K562 (cell line): ENCODE results near the gene HNRNPA2B1. TPM values are rescaled to one million over a fixed set of nuclear protein-coding genes. Genes with fewer than 3 reads are reported as not detected.

ENCODE experiments used
- BRD9 ChIP-seq: fragments of 450-650 bp; IDR thresholded peaks from 2 replicates; pipeline ENCODE4 v1.6.1; 2018; ENCODE audit warnings: low read depth; ENCODE audit not compliant: partially characterized antibody
- ETV1 ChIP-seq: fragments of 450-650 bp; conservative IDR thresholded peaks from 2 replicates; pipeline ENCODE4 v1.6.1; 2016; ENCODE audit warnings: missing genetic modification characterization, control low read depth, low read depth, missing compliant biosample characterization
- FOXP1 ChIP-seq: sonication (generic); formaldehyde crosslinking; IDR thresholded peaks from 2 replicates; pipeline ENCODE4 v1.8.0; 2022; ENCODE audit warnings: mild to moderate bottlenecking, missing genetic modification reagents
- KDM5B ChIP-seq: fragments of 200-600 bp; sonication (generic); IDR thresholded peaks from 2 replicates; pipeline ENCODE4 v1.6.1; 2012; ENCODE audit warnings: low read depth, mild to moderate bottlenecking, moderate library complexity, low read length, control low read depth, inconsistent platforms; ENCODE audit not compliant: insufficient replicate concordance
- L3MBTL2 ChIP-seq: fragments of 450-650 bp; IDR thresholded peaks from 2 replicates; pipeline ENCODE4 v1.6.1; 2016; ENCODE audit warnings: mild to moderate bottlenecking, moderate library complexity
- MEF2D ChIP-seq: conservative IDR thresholded peaks from 2 replicates; pipeline ENCODE4 v1.6.1; 2016; ENCODE audit warnings: low read depth, missing genetic modification characterization, missing compliant biosample characterization
- RCOR1 ChIP-seq, 2 experiments: IDR thresholded peaks; 2 replicates each; pipeline ENCODE4 v1.6.1; 2012; ENCODE audit warnings: low read depth in 2 of 2, low read length in 2 of 2, borderline replicate concordance in 1 of 2, improper control_type of control experiment in 1 of 2
- TGIF2 ChIP-seq: sonication (generic); formaldehyde crosslinking; IDR thresholded peaks from 2 replicates; pipeline ENCODE4 v1.8.1; 2022; ENCODE audit warnings: mild to moderate bottlenecking, missing genetic modification reagents, moderate library complexity
- TRIM24 ChIP-seq, 2 experiments: fragments of 450-650 bp; IDR thresholded peaks; 2 replicates each; pipeline ENCODE4 v1.6.1; 2016
- ZNF146 ChIP-seq: IDR thresholded peaks from one replicate; pipeline ENCODE4 v1.6.1; 2018; ENCODE audit warnings: missing compliant biosample characterization; ENCODE audit not compliant: unreplicated experiment
- ZNF175 ChIP-seq: fragments of 200-800 bp; sonication (Bioruptor generic); IDR thresholded peaks from 2 replicates; pipeline ENCODE4 v1.6.1; 2016; ENCODE audit warnings: low read depth, mild to moderate bottlenecking, missing genetic modification characterization, missing compliant biosample characterization
- ZNF232 ChIP-seq: sonication (generic); formaldehyde crosslinking; IDR thresholded peaks from 2 replicates; pipeline ENCODE4 v1.8.0; 2022; ENCODE audit warnings: mild to moderate bottlenecking, missing genetic modification reagents
- ZNF586 ChIP-seq: fragments of 450-650 bp; formaldehyde crosslinking; conservative IDR thresholded peaks from 2 replicates; pipeline ENCODE4 v1.4.0; 2020; ENCODE audit warnings: mild to moderate bottlenecking, moderate library complexity
- ZNF77 ChIP-seq: fragments of 250-450 bp; sonication (Bioruptor Pico); IDR thresholded peaks from 2 replicates; pipeline ENCODE4 v1.5.0; 2020
- polyA plus RNA-seq, 8 experiments: library from polyadenylated mRNA; depleted of rRNA in 4 of 8; stranded (reverse) in 5 of 8; unstranded in 3 of 8; fragments of >200 nt; fragmentation: Nextera tagmentation in 2 of 8; fragmentation: Illumina TruSeq in 1 of 8; extraction: Ambion mirVana in 2 of 8; extraction: Trizol in 1 of 8; gene quantifications; 2 replicates each; pipeline versions ENCODE4 v1.2.1 to v1.2.3, GENCODE V29; 2011 to 2014; ENCODE audit warnings: inconsistent platforms in 1 of 8, missing spikeins in 1 of 8
- total RNA-seq, 7 experiments: library from RNA; depleted of rRNA in 6 of 7; stranded (reverse); fragments of >200 nt in 6 of 7; fragmentation: Illumina TruSeq in 2 of 7; extraction: Trizol in 2 of 7; gene quantifications; 2 replicates each; pipeline versions ENCODE4 v1.2.1 to v1.2.3, GENCODE V29; 2011 to 2021; ENCODE audit warnings: low replicate concordance in 1 of 7
- TF ChIP-seq, protein P1 (sequence below): sonication (generic); formaldehyde crosslinking; IDR thresholded peaks from 2 replicates; pipeline ENCODE4 v1.8.0; 2022; ENCODE audit warnings: mild to moderate bottlenecking, missing genetic modification reagents, borderline replicate concordance
- TF ChIP-seq, protein P2 (sequence below), 2 experiments: fragments of 450-650 bp in 1 of 2; sonication (generic) in 1 of 2; formaldehyde crosslinking in 1 of 2; IDR thresholded peaks in 1 of 2; conservative IDR thresholded peaks in 1 of 2; 2 replicates each; pipeline versions ENCODE4 v1.6.1 to v1.8.1; 2016 to 2023; ENCODE audit warnings: mild to moderate bottlenecking in 2 of 2, moderate library complexity in 2 of 2, inconsistent platforms in 1 of 2, missing genetic modification reagents in 1 of 2
- TF ChIP-seq, protein P3 (sequence below), 2 experiments: fragments of 450-650 bp; IDR thresholded peaks; 2 replicates each; pipeline ENCODE4 v1.6.1; 2016
- TF ChIP-seq, protein P4 (sequence below): fragments of 200-800 bp; sonication (Bioruptor generic); IDR thresholded peaks from 2 replicates; pipeline ENCODE4 v1.6.1; 2016; ENCODE audit warnings: missing genetic modification characterization, missing compliant biosample characterization

The HNRNPA2B1 gene
- total and polyA plus RNA-seq, 9 of the 15 experiments (the other 6 are each of a cell fraction or from before 2014, with no cell fraction given) = 630 to 1,989 (median 865) TPM

DNA sequence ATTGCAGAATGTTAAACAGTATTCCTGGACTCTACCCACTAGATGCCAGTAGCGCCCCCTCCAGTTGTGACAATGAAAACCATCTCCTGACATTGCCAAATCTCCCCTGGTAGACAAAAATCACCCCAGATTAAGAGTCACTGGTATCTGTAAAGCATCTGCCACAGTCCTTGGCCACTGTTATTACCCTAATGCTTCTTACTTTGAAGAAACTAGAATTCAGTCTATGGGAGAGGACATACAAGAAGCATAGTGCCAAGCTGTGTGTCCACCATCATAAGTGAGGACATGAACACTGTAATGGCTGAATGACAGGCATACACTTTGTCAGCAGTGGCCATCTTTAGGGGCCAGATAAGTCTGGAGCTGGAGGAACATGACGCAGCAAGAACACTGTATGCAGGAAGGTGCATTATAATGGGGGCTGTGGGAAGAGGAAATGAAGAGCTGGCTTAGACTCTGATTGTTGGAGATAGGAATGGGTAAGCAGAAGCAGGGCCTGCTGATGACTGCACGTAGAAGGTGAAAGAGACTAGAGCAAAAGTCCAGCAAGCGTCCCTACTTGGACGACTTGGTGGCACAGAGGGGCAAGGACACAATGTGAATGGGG is 33.5 kb upstream of the HNRNPA2B1 start (continued):
- TF ChIP-seq, protein P1, sequence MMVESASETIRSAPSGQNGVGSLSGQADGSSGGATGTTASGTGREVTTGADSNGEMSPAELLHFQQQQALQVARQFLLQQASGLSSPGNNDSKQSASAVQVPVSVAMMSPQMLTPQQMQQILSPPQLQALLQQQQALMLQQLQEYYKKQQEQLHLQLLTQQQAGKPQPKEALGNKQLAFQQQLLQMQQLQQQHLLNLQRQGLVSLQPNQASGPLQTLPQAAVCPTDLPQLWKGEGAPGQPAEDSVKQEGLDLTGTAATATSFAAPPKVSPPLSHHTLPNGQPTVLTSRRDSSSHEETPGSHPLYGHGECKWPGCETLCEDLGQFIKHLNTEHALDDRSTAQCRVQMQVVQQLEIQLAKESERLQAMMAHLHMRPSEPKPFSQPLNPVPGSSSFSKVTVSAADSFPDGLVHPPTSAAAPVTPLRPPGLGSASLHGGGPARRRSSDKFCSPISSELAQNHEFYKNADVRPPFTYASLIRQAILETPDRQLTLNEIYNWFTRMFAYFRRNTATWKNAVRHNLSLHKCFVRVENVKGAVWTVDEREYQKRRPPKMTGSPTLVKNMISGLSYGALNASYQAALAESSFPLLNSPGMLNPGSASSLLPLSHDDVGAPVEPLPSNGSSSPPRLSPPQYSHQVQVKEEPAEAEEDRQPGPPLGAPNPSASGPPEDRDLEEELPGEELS (CRISPR knock-in tag) = no peak
- TF ChIP-seq ZNF232 (CRISPR knock-in tag) (no peak), RCOR1 (IDR thresholded peaks at IDR 0.05; ENCODE audit: borderline replicate concordance in 1 of 2, low read depth in 2 of 2, low read length in 2 of 2) (peak in 1 of 2 experiments; percentile 72; a peak in 1 of 4 replicates), ZNF77 (CRISPR knock-in tag) (no peak), MEF2D (tag) (peak; percentile 82; the same call in 1 of the 2 replicates), L3MBTL2 (peak; percentile 48), FOXP1 (CRISPR knock-in tag) (no peak), ZNF586 (CRISPR knock-in tag) (0 out of 2 replicates have a peak, but pooled peaks have one; percentile 25), KDM5B (peak; percentile 52), ZNF146 (CRISPR knock-in tag) (no peak), TRIM24 (IDR thresholded peaks at IDR 0.05) (0 out of 4 replicates have a peak, but pooled peaks have one; percentile 35 to 40), TGIF2 (no peak), BRD9 (no peak), ETV1 (peak; percentile 51; the same call in 1 of the 2 replicates), ZNF175 (CRISPR knock-in tag) (peak; percentile 64; the same call in 1 of the 2 replicates)
- TF ChIP-seq, protein P2, sequence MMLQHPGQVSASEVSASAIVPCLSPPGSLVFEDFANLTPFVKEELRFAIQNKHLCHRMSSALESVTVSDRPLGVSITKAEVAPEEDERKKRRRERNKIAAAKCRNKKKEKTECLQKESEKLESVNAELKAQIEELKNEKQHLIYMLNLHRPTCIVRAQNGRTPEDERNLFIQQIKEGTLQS (IDR thresholded peaks at IDR 0.05) = no peak
- TF ChIP-seq, protein P2 (CRISPR knock-in tag; conservative IDR thresholded peaks at IDR 0.05) = no peak
- TF ChIP-seq, protein P3, sequence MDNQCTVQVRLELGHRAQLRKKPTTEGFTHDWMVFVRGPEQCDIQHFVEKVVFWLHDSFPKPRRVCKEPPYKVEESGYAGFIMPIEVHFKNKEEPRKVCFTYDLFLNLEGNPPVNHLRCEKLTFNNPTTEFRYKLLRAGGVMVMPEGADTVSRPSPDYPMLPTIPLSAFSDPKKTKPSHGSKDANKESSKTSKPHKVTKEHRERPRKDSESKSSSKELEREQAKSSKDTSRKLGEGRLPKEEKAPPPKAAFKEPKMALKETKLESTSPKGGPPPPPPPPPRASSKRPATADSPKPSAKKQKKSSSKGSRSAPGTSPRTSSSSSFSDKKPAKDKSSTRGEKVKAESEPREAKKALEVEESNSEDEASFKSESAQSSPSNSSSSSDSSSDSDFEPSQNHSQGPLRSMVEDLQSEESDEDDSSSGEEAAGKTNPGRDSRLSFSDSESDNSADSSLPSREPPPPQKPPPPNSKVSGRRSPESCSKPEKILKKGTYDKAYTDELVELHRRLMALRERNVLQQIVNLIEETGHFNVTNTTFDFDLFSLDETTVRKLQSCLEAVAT (IDR thresholded peaks at IDR 0.05) = no peak
- TF ChIP-seq, protein P4, sequence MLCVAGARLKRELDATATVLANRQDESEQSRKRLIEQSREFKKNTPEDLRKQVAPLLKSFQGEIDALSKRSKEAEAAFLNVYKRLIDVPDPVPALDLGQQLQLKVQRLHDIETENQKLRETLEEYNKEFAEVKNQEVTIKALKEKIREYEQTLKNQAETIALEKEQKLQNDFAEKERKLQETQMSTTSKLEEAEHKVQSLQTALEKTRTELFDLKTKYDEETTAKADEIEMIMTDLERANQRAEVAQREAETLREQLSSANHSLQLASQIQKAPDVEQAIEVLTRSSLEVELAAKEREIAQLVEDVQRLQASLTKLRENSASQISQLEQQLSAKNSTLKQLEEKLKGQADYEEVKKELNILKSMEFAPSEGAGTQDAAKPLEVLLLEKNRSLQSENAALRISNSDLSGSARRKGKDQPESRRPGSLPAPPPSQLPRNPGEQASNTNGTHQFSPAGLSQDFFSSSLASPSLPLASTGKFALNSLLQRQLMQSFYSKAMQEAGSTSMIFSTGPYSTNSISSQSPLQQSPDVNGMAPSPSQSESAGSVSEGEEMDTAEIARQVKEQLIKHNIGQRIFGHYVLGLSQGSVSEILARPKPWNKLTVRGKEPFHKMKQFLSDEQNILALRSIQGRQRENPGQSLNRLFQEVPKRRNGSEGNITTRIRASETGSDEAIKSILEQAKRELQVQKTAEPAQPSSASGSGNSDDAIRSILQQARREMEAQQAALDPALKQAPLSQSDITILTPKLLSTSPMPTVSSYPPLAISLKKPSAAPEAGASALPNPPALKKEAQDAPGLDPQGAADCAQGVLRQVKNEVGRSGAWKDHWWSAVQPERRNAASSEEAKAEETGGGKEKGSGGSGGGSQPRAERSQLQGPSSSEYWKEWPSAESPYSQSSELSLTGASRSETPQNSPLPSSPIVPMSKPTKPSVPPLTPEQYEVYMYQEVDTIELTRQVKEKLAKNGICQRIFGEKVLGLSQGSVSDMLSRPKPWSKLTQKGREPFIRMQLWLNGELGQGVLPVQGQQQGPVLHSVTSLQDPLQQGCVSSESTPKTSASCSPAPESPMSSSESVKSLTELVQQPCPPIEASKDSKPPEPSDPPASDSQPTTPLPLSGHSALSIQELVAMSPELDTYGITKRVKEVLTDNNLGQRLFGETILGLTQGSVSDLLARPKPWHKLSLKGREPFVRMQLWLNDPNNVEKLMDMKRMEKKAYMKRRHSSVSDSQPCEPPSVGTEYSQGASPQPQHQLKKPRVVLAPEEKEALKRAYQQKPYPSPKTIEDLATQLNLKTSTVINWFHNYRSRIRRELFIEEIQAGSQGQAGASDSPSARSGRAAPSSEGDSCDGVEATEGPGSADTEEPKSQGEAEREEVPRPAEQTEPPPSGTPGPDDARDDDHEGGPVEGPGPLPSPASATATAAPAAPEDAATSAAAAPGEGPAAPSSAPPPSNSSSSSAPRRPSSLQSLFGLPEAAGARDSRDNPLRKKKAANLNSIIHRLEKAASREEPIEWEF (CRISPR knock-in tag) = no peak
